Liver (tissue), 3 donors: Measurements from ENCODE around the gene LHFPL2.

Experiments used
- EGR1 ChIP-seq, 2 donors: IDR thresholded peaks; 2 replicates each; pipeline ENCODE4 v1.6.1; 2016 to 2018; ENCODE audit warnings: antibody characterized with exemption in 2 of 2, low read depth in 2 of 2
- GABPA ChIP-seq, 2 donors: IDR thresholded peaks in 1 of 2; conservative IDR thresholded peaks in 1 of 2; 2 replicates each; pipeline ENCODE4 v1.6.1; 2016; ENCODE audit warnings: antibody characterized with exemption in 2 of 2, mild to moderate bottlenecking in 1 of 2, moderate library complexity in 1 of 2
- HNF4A ChIP-seq, 2 donors: conservative IDR thresholded peaks; 2 replicates each; pipeline ENCODE4 v1.6.1; 2016; ENCODE audit warnings: antibody characterized with exemption in 2 of 2, mild to moderate bottlenecking in 2 of 2
- HNF4G ChIP-seq: IDR thresholded peaks from 2 replicates; pipeline ENCODE4 v1.6.1; 2016; ENCODE audit warnings: antibody characterized with exemption
- NR2F2 ChIP-seq: IDR thresholded peaks from 2 replicates; pipeline ENCODE4 v1.6.1; 2016; ENCODE audit warnings: antibody characterized with exemption
- RAD21 ChIP-seq, 2 donors: IDR thresholded peaks; 2 replicates each; pipeline ENCODE4 v1.6.1; 2016; ENCODE audit warnings: antibody characterized with exemption in 2 of 2, mild to moderate bottlenecking in 2 of 2
- SP1 ChIP-seq: IDR thresholded peaks from 2 replicates; pipeline ENCODE4 v1.6.1; 2018; ENCODE audit warnings: antibody characterized with exemption, mild to moderate bottlenecking
- YY1 ChIP-seq: IDR thresholded peaks from 2 replicates; pipeline ENCODE4 v1.6.1; 2016; ENCODE audit warnings: antibody characterized with exemption, mild to moderate bottlenecking
- TF ChIP-seq, protein P1 (sequence below): fragments of 150-350 bp; IDR thresholded peaks from 2 replicates; pipeline ENCODE4 v1.5.1; 2017; ENCODE audit warnings: improper control_type of control experiment, low read depth, low read length; ENCODE audit not compliant: missing input control
- TF ChIP-seq, protein P2 (sequence below): IDR thresholded peaks from 2 replicates; pipeline ENCODE4 v1.6.1; 2016; ENCODE audit warnings: antibody characterized with exemption
- TF ChIP-seq, protein P3 (sequence below): IDR thresholded peaks from 2 replicates; pipeline ENCODE4 v1.6.1; 2016; ENCODE audit warnings: antibody characterized with exemption
- donor health status: healthy.
- donor health status: healthy.

DNA sequence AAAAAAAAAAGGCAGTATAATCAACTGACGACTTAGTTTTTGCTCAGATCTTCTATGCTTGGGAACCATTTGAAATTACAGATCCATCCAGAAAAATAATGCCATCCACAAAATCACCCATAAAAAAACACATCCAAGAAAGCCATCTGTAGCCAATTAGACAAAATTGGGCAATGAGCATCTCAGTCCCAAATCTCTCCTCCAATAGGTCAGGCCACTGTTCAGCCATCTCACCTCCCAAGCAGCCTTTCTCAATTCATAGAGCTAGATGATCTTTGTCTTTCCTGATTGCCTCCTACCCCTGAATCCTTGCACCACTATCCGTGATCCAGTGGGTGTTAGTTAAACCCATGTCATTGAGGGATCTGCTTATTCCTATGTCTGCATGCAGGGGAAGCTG is 148.5 kb downstream of the LHFPL2 start:
- TF ChIP-seq, protein P1, sequence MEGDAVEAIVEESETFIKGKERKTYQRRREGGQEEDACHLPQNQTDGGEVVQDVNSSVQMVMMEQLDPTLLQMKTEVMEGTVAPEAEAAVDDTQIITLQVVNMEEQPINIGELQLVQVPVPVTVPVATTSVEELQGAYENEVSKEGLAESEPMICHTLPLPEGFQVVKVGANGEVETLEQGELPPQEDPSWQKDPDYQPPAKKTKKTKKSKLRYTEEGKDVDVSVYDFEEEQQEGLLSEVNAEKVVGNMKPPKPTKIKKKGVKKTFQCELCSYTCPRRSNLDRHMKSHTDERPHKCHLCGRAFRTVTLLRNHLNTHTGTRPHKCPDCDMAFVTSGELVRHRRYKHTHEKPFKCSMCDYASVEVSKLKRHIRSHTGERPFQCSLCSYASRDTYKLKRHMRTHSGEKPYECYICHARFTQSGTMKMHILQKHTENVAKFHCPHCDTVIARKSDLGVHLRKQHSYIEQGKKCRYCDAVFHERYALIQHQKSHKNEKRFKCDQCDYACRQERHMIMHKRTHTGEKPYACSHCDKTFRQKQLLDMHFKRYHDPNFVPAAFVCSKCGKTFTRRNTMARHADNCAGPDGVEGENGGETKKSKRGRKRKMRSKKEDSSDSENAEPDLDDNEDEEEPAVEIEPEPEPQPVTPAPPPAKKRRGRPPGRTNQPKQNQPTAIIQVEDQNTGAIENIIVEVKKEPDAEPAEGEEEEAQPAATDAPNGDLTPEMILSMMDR, result no peak
- TF ChIP-seq, protein P2, sequence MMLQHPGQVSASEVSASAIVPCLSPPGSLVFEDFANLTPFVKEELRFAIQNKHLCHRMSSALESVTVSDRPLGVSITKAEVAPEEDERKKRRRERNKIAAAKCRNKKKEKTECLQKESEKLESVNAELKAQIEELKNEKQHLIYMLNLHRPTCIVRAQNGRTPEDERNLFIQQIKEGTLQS, result no peak
- TF ChIP-seq, protein P3, sequence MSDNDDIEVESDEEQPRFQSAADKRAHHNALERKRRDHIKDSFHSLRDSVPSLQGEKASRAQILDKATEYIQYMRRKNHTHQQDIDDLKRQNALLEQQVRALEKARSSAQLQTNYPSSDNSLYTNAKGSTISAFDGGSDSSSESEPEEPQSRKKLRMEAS, result no peak
- TF ChIP-seq NR2F2 (no peak), RAD21 (IDR thresholded peaks at IDR 0.05) (no peak), EGR1 (IDR thresholded peaks at IDR 0.05; ENCODE audit: low read depth in 2 of 2) (no peak), HNF4A (conservative IDR thresholded peaks at IDR 0.05) (no peak), SP1 (no peak), YY1 (no peak), GABPA (IDR thresholded peaks at IDR 0.05 in 1 of 2, conservative IDR thresholded peaks at IDR 0.05 in 1 of 2) (no peak), HNF4G (no peak)
